Uterus (tissue), 4 donors: ENCODE results near the gene GTSF1L. TPM values are rescaled to one million over a fixed set of nuclear protein-coding genes. Genes with fewer than 3 reads are reported as not detected.

Source experiments
- DNase-seq, 2 donors: peaks; one replicate each; pipeline ENCODE4 v3.0.0-alpha.2; 2019 to 2020
- H3K27ac ChIP-seq, 2 donors: fragments of 200-600 bp; sonication (generic); 1 replicate in 1 of 2; 2 replicates in 1 of 2; pipeline ENCODE4 v1.5.1; 2016 to 2018
- H3K27me3 ChIP-seq, 2 donors: fragments of 200-600 bp; sonication (generic); one replicate each; pipeline ENCODE4 v1.5.1; 2018 to 2019; ENCODE audit warnings: control low read depth in 1 of 2
- H3K36me3 ChIP-seq, 2 donors: fragments of 200-600 bp; sonication (generic); one replicate each; pipeline ENCODE4 v1.5.1; 2019; ENCODE audit warnings: control low read depth in 1 of 2
- H3K4me1 ChIP-seq, 2 donors: fragments of 200-600 bp; sonication (generic); one replicate each; pipeline ENCODE4 v1.5.1; 2018 to 2019; ENCODE audit warnings: control low read depth in 1 of 2
- H3K4me3 ChIP-seq, 2 donors: fragments of 200-600 bp; sonication (generic); 1 replicate in 1 of 2; 2 replicates in 1 of 2; pipeline ENCODE4 v1.5.1; 2018 to 2019; ENCODE audit warnings: mild to moderate bottlenecking in 1 of 2
- H3K9me3 ChIP-seq, 2 donors: fragments of 200-600 bp; sonication (generic); one replicate each; pipeline ENCODE4 v1.5.1; 2019; ENCODE audit warnings: control low read depth in 1 of 2
- CTCF ChIP-seq, 4 experiments: fragments of 200-600 bp in 2 of 4; fragments of 450-650 bp in 2 of 4; sonication (generic) in 2 of 4; IDR thresholded peaks; one replicate each; pipeline ENCODE4 v1.5.1; 2016 to 2019; ENCODE audit warnings: antibody characterized with exemption in 4 of 4, mild to moderate bottlenecking in 2 of 4, moderate library complexity in 1 of 4
- POLR2A ChIP-seq, 2 donors: fragments of 450-650 bp; IDR thresholded peaks; one replicate each; pipeline ENCODE4 v1.6.1; 2016; ENCODE audit warnings: antibody characterized with exemption in 2 of 2, mild to moderate bottlenecking in 1 of 2, moderate library complexity in 1 of 2
- intact Hi-C: fragments of 100-400 bp; cut with DNase I; formaldehyde crosslinking; loops from one replicate; pipeline ENCODE4 v1.15.1; 2023; ENCODE audit warnings: low total_unique reads
- total RNA-seq, 4 donors: library from RNA; depleted of rRNA in 3 of 4; stranded (reverse); fragments of >200 nt in 3 of 4; gene quantifications; one replicate each; pipeline versions ENCODE4 v1.1.0 to v1.2.4, GENCODE V29; 2014 to 2023
- donor health status: DM: yes; HTN: yes; CAD: no.

Gene GTSF1L
- total RNA-seq, 4 donors from 2014 or later: not detected

- Histone ChIP-seq H3K27me3 (no peaks in the 10 kb centered on the region), H3K4me1 (no peaks in the 10 kb centered on the region), H3K4me3 (no peak overlapping the region), H3K9me3 (no peaks in the 10 kb centered on the region), H3K27ac (no peak overlapping the region), H3K36me3 (no peaks in the 10 kb centered on the region)
- TF ChIP-seq POLR2A (IDR thresholded peaks at IDR 0.05) (no peak), CTCF (IDR thresholded peaks at IDR 0.05) (no peak)
- intact Hi-C loops: no loop called here
- no peak for DNase-seq
Observed at GRCh38 chr20:43736588-43737158, 9.9 kb upstream of the GTSF1L start.

GRCh38 chr20:43731927-43732326, 5.1 kb upstream of the GTSF1L start:
- Histone ChIP-seq H3K27me3 (no peaks in the 10 kb centered on the region), H3K4me1 (no peaks in the 10 kb centered on the region), H3K9me3 (no peaks in the 10 kb centered on the region), H3K27ac (no peak overlapping the region), H3K36me3 (no peaks in the 10 kb centered on the region), H3K4me3 (no peak overlapping the region)
- intact Hi-C loops: no loop called here
- TF ChIP-seq CTCF (IDR thresholded peaks at IDR 0.05): no peak
- TF ChIP-seq POLR2A (IDR thresholded peaks at IDR 0.05): no peak
- DNase-seq: no peak

- Histone ChIP-seq H3K27ac (no peak overlapping the region), H3K9me3 (no peaks in the 10 kb centered on the region), H3K36me3 (no peaks in the 10 kb centered on the region), H3K4me3 (no peak overlapping the region), H3K27me3 (no peaks in the 10 kb centered on the region), H3K4me1 (no peaks in the 10 kb centered on the region)
- no peak for DNase-seq
- TF ChIP-seq POLR2A (IDR thresholded peaks at IDR 0.05) (no peak), CTCF (IDR thresholded peaks at IDR 0.05) (no peak)
- intact Hi-C loops: no loop called here
Observed at GRCh38 chr20:43731469-43731868, 4.7 kb upstream of the GTSF1L start.

GRCh38 chr20:43728686-43729255, 2.0 kb upstream of the GTSF1L start:
- no peaks in the 10 kb centered on the region for H3K36me3 ChIP-seq
- intact Hi-C loops: no loop called here
- DNase-seq: no peak

More at GRCh38 chr20:43728686-43729255, 2.0 kb upstream of the GTSF1L start:
- no peaks in the 10 kb centered on the region for H3K9me3 ChIP-seq
- no peak overlapping the region for H3K27ac ChIP-seq
- TF ChIP-seq POLR2A (IDR thresholded peaks at IDR 0.05) (no peak), CTCF (IDR thresholded peaks at IDR 0.05) (no peak)
- no peaks in the 10 kb centered on the region for H3K27me3 ChIP-seq
- no peaks in the 10 kb centered on the region for H3K4me1 ChIP-seq
- no peak overlapping the region for H3K4me3 ChIP-seq
